HEK293T (cell line): ENCODE data around the gene SLC6A19.

Experiments used
- CTCF ChIA-PET: fragments of 350-600 bp; formaldehyde crosslinking; extraction: SDS; loops from one replicate; lab custom pipeline; 2021; ENCODE audit warnings: antibody characterized with exemption, inconsistent platforms; lab: Yijun Ruan, JAX
- POLR2A ChIA-PET: fragments of 350-600 bp; formaldehyde crosslinking; extraction: SDS; loops from one replicate; lab custom pipeline; 2020; ENCODE audit warnings: antibody characterized with exemption, inconsistent platforms; lab: Yijun Ruan, JAX
- DNase-seq: peaks from one replicate; pipeline ENCODE4 v3.0.0; 2012; ENCODE audit warnings: mixed read lengths; ENCODE audit errors: extremely low spot score
- ARNT ChIP-seq: fragments of 450-650 bp; IDR thresholded peaks from 2 replicates; pipeline ENCODE4 v1.6.1; 2017; ENCODE audit warnings: mild to moderate bottlenecking
- BHLHE40 ChIP-seq: fragments of 450-650 bp; IDR thresholded peaks from 2 replicates; pipeline ENCODE4 v1.6.1; 2016; ENCODE audit warnings: mild to moderate bottlenecking, moderate library complexity, borderline replicate concordance
- CTBP1 ChIP-seq: fragments of 450-650 bp; IDR thresholded peaks from 2 replicates; pipeline ENCODE4 v1.6.1; 2016; ENCODE audit warnings: borderline replicate concordance
- ELF4 ChIP-seq: fragments of 450-650 bp; IDR thresholded peaks from 2 replicates; pipeline ENCODE4 v1.6.1; 2017; ENCODE audit warnings: antibody characterized with exemption
- FOXA1 ChIP-seq: fragments of 450-650 bp; IDR thresholded peaks from 2 replicates; pipeline ENCODE4 v1.6.1; 2016; ENCODE audit warnings: mild to moderate bottlenecking
- FOXK2 ChIP-seq: fragments of 450-650 bp; IDR thresholded peaks from 2 replicates; pipeline ENCODE4 v1.6.1; 2016; ENCODE audit warnings: mild to moderate bottlenecking
- FOXM1 ChIP-seq: fragments of 450-650 bp; IDR thresholded peaks from 2 replicates; pipeline ENCODE4 v1.6.1; 2017; ENCODE audit warnings: mild to moderate bottlenecking, borderline replicate concordance
- HDGF ChIP-seq: fragments of 450-650 bp; IDR thresholded peaks from 2 replicates; pipeline ENCODE4 v1.6.1; 2017; ENCODE audit warnings: antibody characterized with exemption, borderline replicate concordance
- L3MBTL2 ChIP-seq: fragments of 450-650 bp; conservative IDR thresholded peaks from 2 replicates; pipeline ENCODE4 v1.6.1; 2016; ENCODE audit warnings: mild to moderate bottlenecking
- LEF1 ChIP-seq: fragments of 450-650 bp; IDR thresholded peaks from 2 replicates; pipeline ENCODE4 v1.6.1; 2017; ENCODE audit warnings: mild to moderate bottlenecking, borderline replicate concordance
- NFRKB ChIP-seq: fragments of 450-650 bp; IDR thresholded peaks from 2 replicates; pipeline ENCODE4 v1.6.1; 2016; ENCODE audit warnings: mild to moderate bottlenecking, moderate library complexity
- PKNOX1 ChIP-seq: fragments of 450-650 bp; IDR thresholded peaks from 2 replicates; pipeline ENCODE4 v1.6.1; 2016
- SP1 ChIP-seq: fragments of 450-650 bp; IDR thresholded peaks from 2 replicates; pipeline ENCODE4 v1.6.1; 2017
- SUZ12 ChIP-seq: fragments of 450-650 bp; IDR thresholded peaks from 2 replicates; pipeline ENCODE4 v1.6.1; 2016; ENCODE audit warnings: mild to moderate bottlenecking
- TARDBP ChIP-seq: fragments of 450-650 bp; IDR thresholded peaks from 2 replicates; pipeline ENCODE4 v1.6.1; 2016
- ZNF384 ChIP-seq: fragments of 450-650 bp; IDR thresholded peaks from 2 replicates; pipeline ENCODE4 v1.6.1; 2016

Gene SLC6A19

GRCh38 chr5:1190837-1191239 is 10.6 kb upstream of the SLC6A19 start:
- TF ChIP-seq TARDBP (no peak), CTBP1 (no peak), FOXA1 (no peak), SUZ12 (no peak), PKNOX1 (no peak), BHLHE40 (no peak), FOXM1 (no peak), ZNF384 (no peak), ELF4 (no peak), L3MBTL2 (no peak), LEF1 (no peak), SP1 (no peak), NFRKB (no peak), ARNT (no peak), HDGF (no peak), FOXK2 (no peak)
- ChIA-PET POLR2A (no interaction called here), CTCF (interaction anchor here (0.9 kb wide), 1 partner anchor 17 kb away, joined by 3 read pairs; no protein-coding TSS in a partner anchor)

GRCh38 chr5:1192971-1193590 is 8.3 kb upstream of the SLC6A19 start:
- no peak for DNase-seq
- TF ChIP-seq ARNT, result no peak
- TF ChIP-seq L3MBTL2, result no peak
- TF ChIP-seq SP1, result no peak
- TF ChIP-seq NFRKB, result no peak
- TF ChIP-seq FOXM1, result no peak
- TF ChIP-seq PKNOX1, result no peak
- TF ChIP-seq FOXA1, result no peak
- no peak for TF ChIP-seq CTBP1
- no peak for TF ChIP-seq LEF1
- no peak for TF ChIP-seq ZNF384
- no peak for TF ChIP-seq BHLHE40
- TF ChIP-seq HDGF, result no peak
- TF ChIP-seq SUZ12, result no peak
- no peak for TF ChIP-seq ELF4
- no peak for TF ChIP-seq FOXK2
- TF ChIP-seq TARDBP, result no peak
- CTCF ChIA-PET, result interaction anchor here (1.0 kb wide), 1 partner anchor 19 kb away, joined by 3 read pairs; no protein-coding TSS in a partner anchor
- POLR2A ChIA-PET, result no interaction called here

More at GRCh38 chr5:1190837-1191239, 10.6 kb upstream of the SLC6A19 start:
- no peak for DNase-seq

GRCh38 chr5:1193591-1193985 is 7.8 kb upstream of the SLC6A19 start:
- no peak for DNase-seq
- CTCF ChIA-PET, result interaction anchor here (1.0 kb wide), 1 partner anchor 19 kb away, joined by 3 read pairs; no protein-coding TSS in a partner anchor
- POLR2A ChIA-PET, result no interaction called here
- TF ChIP-seq ARNT (no peak), FOXM1 (no peak), ZNF384 (no peak), SP1 (no peak), PKNOX1 (no peak), NFRKB (no peak), TARDBP (no peak), ELF4 (no peak), FOXK2 (no peak)

GRCh38 chr5:1194378-1194777 is 7.0 kb upstream of the SLC6A19 start:
- CTCF ChIA-PET, result no interaction called here
- POLR2A ChIA-PET, result no interaction called here
- DNase-seq, result no peak
- TF ChIP-seq ARNT (no peak), FOXA1 (no peak), CTBP1 (no peak), SP1 (no peak), SUZ12 (no peak), ZNF384 (no peak), FOXK2 (no peak), BHLHE40 (no peak), FOXM1 (no peak), HDGF (no peak), L3MBTL2 (no peak), TARDBP (no peak), LEF1 (no peak), NFRKB (no peak)

GRCh38 chr5:1195439-1195838 is 6.0 kb upstream of the SLC6A19 start:
- CTCF ChIA-PET, result no interaction called here
- TF ChIP-seq FOXM1 (no peak), PKNOX1 (no peak), ARNT (no peak), L3MBTL2 (no peak), SUZ12 (no peak), BHLHE40 (no peak), HDGF (no peak), CTBP1 (no peak), NFRKB (no peak), SP1 (no peak), LEF1 (no peak), ELF4 (no peak), ZNF384 (no peak), FOXA1 (no peak), FOXK2 (no peak), TARDBP (no peak)
- POLR2A ChIA-PET, result no interaction called here
- DNase-seq, result no peak
